Adipocyte (in vitro differentiated cells): ENCODE results near the gene THTPA.

Source experiments
- DNase-seq: peaks from one replicate; pipeline ENCODE4 v3.0.0-alpha.2; 2015; ENCODE audit warnings: low read depth
- H3K27me3 ChIP-seq: replicated peaks from 2 replicates; pipeline ENCODE4 v1.7.0; 2013; ENCODE audit warnings: mild to moderate bottlenecking, low read length, moderate library complexity; ENCODE audit not compliant: control insufficient read depth, insufficient read depth
- H3K36me3 ChIP-seq: 2 replicates; pipeline ENCODE4 v1.7.0; 2013; ENCODE audit warnings: low read length, mild to moderate bottlenecking, moderate library complexity; ENCODE audit not compliant: control insufficient read depth, insufficient read depth, severe bottlenecking
- H3K4me1 ChIP-seq: 2 replicates; pipeline ENCODE4 v1.7.0; 2013; ENCODE audit warnings: mild to moderate bottlenecking, low read length, moderate library complexity; ENCODE audit not compliant: control insufficient read depth, insufficient read depth
- H3K4me3 ChIP-seq: 2 replicates; pipeline ENCODE4 v1.7.0; 2013; ENCODE audit warnings: mild to moderate bottlenecking, low read length, moderate library complexity
- H3K9ac ChIP-seq: 2 replicates; pipeline ENCODE4 v1.7.0; 2013; ENCODE audit warnings: mild to moderate bottlenecking, low read length, moderate library complexity
- H3K9me3 ChIP-seq: 2 replicates; pipeline ENCODE4 v1.7.0; 2013; ENCODE audit warnings: mild to moderate bottlenecking, low read length, moderate library complexity; ENCODE audit not compliant: control insufficient read depth

Gene THTPA

DNA sequence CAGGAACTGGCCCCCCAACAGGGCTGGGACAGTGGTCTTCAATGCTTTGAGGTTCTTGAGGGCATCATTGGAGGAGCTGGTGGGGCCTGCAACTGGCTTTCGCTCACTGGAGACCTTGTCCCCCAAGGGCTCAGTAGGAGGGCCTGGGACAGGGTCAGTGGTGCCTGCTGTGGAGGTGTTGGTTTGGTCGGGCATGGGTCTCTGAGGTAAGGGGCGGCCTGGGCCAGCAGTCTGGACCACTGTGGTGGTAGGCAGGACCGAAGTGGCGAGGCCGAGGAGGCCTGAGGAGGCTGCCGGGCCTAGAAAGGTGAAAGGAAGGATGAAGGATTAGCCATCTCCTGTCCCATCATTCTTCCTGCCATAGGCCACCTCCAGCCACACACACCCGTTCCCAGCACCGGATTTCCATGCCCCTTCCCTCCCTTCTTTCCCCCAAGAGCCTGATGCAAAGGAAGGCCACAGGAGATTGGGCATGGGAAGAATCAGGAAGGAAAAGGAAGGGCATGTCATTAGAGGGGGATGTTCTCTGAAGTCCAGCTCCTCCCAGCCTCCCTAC, 33.4 kb upstream of the THTPA start:
- Histone ChIP-seq H3K36me3 (no peaks in the 10 kb centered on the region), H3K4me3 (no peak overlapping the region), H3K4me1 (peaks cover 13% of the 10 kb centered on the region), H3K9ac (no peak overlapping the region), H3K27me3 (no peaks in the 10 kb centered on the region), H3K9me3 (no peaks in the 10 kb centered on the region)
- no peak for DNase-seq

DNA sequence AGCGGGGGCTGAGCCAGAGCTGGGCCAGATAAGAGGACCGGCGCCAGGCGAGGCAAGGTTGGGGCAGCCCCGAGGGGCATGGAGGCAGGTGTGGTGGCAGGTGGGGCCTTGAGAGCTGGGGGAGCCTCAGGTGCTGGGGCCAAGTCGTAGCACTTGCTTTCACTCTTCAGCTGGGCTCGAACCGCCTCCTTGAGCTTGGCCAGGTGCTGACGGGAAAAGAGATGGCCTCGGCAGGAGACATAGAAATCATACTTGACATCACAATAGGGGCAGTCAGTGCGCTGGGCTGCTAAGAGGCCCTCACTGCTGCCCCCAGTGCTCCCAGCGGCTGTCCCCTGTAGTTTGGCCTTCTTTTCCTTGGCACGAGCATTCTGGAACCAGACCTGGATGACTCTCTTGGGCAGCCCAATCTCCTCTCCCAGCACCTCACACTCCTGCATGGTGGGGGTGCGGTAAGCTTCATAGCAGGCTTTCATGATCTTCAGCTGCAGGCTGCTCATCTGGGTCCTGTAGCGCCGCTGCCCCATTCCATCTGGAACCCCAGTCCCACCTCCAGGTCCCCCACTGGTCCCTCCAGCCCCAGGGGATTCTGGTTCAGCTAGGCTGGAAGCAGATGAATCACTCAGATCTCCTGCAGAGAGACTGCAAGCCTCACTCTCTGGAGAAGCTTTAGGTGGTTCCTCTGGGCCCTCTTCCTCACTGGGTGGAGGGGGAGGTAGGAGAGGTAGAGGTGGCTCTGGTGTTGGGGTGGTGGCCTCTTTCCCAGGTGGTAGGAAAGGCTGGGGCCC, 32.6 kb upstream of the THTPA start:
- Histone ChIP-seq H3K4me1 (peaks cover 6% of the 10 kb centered on the region), H3K36me3 (no peaks in the 10 kb centered on the region), H3K9ac (no peak overlapping the region), H3K27me3 (no peaks in the 10 kb centered on the region), H3K4me3 (no peak overlapping the region), H3K9me3 (no peaks in the 10 kb centered on the region)
- no peak for DNase-seq

DNA sequence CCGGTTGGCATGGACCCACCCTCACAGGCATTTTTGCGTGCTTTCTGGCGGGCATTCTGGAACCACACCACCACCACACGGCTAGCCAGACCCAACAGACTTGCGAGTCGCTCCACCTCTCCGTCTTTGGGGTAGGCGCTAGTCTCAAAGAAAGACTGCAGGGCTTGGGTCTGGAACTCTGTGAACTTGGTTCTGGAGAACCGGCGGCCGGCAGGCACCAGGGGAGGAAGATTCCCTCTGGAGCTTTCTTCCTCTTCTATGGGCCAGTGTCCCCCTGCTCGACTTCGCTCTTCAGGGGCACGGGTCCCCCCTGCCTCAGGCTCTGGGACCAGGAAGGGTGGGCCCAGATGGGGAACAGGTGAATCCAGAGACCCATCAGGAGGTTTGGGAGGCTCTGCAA, 31.1 kb upstream of the THTPA start:
- Histone ChIP-seq H3K4me3 (no peak overlapping the region), H3K4me1 (peaks cover 5% of the 10 kb centered on the region), H3K36me3 (no peaks in the 10 kb centered on the region), H3K9ac (no peak overlapping the region), H3K27me3 (no peaks in the 10 kb centered on the region), H3K9me3 (no peaks in the 10 kb centered on the region)
- DNase-seq: no peak

DNA sequence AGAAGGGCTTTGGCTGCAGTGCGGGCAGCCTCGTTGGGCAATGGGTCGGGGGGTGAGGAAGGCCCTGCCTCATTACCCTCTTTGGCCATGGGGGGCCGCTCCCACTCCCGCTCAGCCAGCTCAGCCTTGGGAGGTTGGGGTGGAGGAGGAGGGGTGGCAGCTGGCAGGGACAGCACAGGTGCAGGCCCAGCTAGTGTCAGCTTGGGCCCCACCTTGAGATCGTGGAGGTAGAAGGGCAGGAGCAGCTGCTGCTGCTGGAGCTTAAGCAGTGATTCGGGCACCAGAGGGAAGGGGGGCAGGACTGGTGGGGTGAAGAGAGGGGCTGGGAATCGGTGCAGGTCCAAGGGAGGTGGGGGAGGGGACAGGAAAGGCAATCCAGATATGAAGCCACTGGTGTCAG, 30.5 kb upstream of the THTPA start:
- Histone ChIP-seq H3K4me3 (no peak overlapping the region), H3K9me3 (no peaks in the 10 kb centered on the region), H3K9ac (no peak overlapping the region), H3K4me1 (peaks cover 5% of the 10 kb centered on the region), H3K27me3 (no peaks in the 10 kb centered on the region), H3K36me3 (no peaks in the 10 kb centered on the region)
- DNase-seq: no peak

DNA sequence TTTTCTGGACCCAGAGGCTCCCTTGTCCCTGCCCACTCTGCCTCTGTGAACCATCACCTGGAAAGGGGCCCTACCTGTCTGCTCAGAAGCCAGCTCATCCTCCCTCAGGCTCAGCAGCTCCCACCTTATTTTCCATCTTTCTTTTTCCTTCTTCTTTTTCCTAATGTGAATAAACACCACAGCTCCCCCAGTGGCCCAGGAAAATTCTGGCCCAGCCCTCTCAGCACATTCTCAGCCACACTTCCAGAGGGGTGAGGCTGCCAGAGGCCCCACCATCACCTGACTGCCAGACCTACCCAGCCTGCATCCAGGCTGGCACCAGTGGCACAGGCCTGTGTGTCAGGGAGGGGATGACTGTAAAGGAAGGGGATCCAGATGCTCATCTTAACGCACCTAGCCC, 27.5 kb upstream of the THTPA start:
- DNase-seq: no peak
- H3K4me3 ChIP-seq: no peak overlapping the region
- H3K9ac ChIP-seq: no peak overlapping the region
- no peaks in the 10 kb centered on the region for H3K36me3 ChIP-seq
- no peaks in the 10 kb centered on the region for H3K27me3 ChIP-seq
- H3K4me1 ChIP-seq: peaks cover 5% of the 10 kb centered on the region
- no peaks in the 10 kb centered on the region for H3K9me3 ChIP-seq

DNA sequence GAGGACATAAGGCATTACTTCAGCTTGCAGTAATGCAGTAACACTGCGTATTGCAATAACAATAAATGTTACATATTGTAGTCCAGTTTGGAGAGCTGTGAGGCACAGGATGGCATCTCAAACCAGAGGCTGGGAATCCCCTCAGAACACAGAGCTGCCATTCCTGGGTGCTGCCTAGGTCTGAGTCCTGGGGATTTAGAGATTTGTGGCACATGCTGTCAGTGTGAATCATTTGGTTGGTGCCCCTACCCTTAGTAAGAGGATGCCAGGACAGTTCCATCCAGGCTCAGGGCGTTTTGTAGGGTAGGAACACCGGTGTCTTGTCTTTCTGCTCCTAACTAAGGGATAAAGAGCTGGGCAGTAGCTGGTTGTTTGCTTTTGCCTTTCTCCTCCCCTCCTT, 27.1 kb upstream of the THTPA start:
- Histone ChIP-seq H3K36me3 (no peaks in the 10 kb centered on the region), H3K27me3 (no peaks in the 10 kb centered on the region)
- no peak for DNase-seq

DNA sequence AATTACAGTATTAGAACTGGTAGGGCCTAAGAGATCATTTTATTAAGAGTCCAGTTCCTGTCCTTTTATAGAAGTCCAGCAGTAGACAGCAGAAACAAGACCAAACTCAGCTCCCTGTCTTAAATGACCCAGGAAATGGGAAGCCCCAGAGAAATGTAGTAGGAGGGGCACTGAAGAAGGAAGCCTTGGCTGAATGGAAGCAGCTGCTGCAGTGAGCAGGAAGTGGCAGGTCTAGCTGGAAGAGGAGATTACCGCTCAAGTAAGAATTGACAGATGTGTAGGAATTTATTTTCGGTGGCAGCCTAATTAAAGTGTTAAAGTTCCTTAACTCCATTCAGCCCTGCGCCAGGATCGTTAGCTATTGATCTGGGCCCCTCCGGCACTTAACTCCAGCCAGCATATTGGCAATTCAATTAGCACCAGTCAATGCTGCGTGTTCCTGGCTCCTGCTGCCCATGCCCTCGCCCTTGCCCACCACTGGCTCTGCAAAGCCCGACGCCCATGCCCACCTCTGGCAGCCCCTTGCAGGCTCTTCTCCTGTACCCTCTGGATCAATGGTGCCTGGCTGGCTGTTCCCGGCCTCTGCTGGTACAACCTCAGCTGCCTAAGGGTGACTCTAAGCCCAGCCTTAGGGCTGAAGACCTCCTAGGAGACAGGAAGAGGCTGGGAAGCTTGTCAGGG, 25.6 kb upstream of the THTPA start:
- no peaks in the 10 kb centered on the region for H3K9me3 ChIP-seq
- H3K9ac ChIP-seq: no peak overlapping the region
- no peaks in the 10 kb centered on the region for H3K27me3 ChIP-seq
- H3K4me3 ChIP-seq: no peak overlapping the region
- no peaks in the 10 kb centered on the region for H3K36me3 ChIP-seq
- peaks cover 5% of the 10 kb centered on the region for H3K4me1 ChIP-seq
- DNase-seq: no peak

More for the DNA sequence above, 27.1 kb upstream of the THTPA start:
- H3K4me3 ChIP-seq: no peak overlapping the region
- no peak overlapping the region for H3K9ac ChIP-seq
- peaks cover 5% of the 10 kb centered on the region for H3K4me1 ChIP-seq
- H3K9me3 ChIP-seq: no peaks in the 10 kb centered on the region

DNA sequence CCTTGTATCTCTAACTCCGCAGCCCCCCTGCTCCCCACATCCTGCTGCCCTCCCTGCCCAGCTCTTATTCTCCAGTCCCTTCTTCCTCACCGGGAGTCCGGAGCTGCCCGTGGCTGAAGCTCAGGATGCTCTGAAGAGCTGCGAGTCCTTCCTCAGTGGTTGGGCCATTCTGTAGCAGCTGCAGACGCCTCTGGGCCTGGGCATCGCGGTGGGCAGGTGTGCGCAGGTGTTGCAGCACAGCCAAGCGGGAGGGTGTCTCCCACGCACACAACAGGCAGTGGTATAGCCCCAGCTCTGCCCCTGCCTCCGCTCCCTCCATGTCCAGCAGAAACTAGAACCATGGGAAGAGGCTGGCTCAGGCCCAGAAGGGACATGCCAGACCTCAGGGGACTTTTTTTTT, 24.7 kb upstream of the THTPA start:
- Histone ChIP-seq H3K9ac (no peak overlapping the region), H3K4me3 (no peak overlapping the region), H3K36me3 (no peaks in the 10 kb centered on the region)

DNA sequence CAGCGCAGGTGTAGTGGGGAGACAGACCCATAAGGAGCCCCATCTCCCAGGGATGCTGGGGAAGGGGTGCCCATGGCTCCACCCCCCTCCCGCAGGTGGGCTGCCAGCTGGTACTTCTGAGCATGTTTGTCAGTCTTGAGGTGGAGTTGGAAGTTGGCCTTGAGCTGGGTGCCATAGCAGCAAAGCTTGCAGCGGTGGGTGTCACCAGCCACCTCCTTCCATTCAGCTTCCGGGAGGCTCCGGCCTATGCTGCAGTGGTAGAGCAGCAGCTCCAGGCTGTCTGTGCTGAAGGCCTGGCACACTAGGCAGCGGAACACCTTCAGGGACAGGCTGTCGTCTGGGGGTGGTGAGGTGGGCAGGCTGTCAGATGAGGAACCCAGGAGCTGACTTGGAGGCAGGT, 23.4 kb upstream of the THTPA start:
- no peaks in the 10 kb centered on the region for H3K27me3 ChIP-seq
- no peaks in the 10 kb centered on the region for H3K9me3 ChIP-seq
- DNase-seq: no peak
- H3K36me3 ChIP-seq: no peaks in the 10 kb centered on the region
- peaks cover 5% of the 10 kb centered on the region for H3K4me1 ChIP-seq
- no peak overlapping the region for H3K4me3 ChIP-seq
- H3K9ac ChIP-seq: no peak overlapping the region

More for the DNA sequence above, 24.7 kb upstream of the THTPA start:
- Histone ChIP-seq H3K9me3 (no peaks in the 10 kb centered on the region), H3K27me3 (no peaks in the 10 kb centered on the region), H3K4me1 (peaks cover 5% of the 10 kb centered on the region)
- no peak for DNase-seq

DNA sequence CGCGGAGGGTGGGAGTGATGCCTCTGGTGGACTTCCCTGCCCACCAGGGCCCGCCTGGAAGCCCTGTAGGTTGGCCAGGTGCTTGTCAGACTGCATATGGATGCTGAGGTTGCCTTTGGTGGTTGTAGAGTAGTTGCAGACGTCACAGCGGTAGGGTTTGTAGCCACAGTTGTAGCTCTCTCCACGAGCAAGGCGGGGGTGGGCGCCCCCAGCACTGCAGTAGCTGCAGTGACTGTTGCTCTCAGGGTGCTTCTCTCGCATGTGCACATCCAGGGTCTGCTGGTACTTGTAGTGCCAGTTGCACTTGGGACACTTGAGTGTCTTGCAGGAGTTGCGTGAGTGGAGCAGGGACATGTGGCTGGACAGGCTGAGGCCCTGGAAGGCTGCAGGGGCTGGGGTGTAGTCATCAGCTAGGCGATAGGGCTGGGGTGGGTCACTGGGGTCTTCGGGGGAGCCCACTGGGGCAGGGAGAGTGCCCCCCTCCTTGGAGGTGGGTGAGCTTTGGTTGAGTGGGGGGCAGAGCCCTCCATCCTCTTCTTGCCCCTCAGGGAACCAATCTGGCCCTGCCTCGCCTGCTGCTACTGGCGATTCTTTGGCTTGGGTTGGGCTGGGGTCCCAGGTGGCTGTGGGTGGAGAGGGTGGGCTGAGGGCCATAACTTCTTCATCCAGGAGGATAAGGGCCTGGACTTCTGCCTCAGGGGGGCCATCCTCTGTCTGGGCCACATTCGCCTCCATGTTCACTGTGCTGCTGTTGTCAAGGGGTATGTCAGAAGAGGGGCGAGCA, 22.2 kb upstream of the THTPA start:
- Histone ChIP-seq H3K9me3 (no peaks in the 10 kb centered on the region), H3K4me1 (peaks cover 5% of the 10 kb centered on the region), H3K9ac (no peak overlapping the region), H3K4me3 (no peak overlapping the region), H3K36me3 (no peaks in the 10 kb centered on the region), H3K27me3 (no peaks in the 10 kb centered on the region)
- no peak for DNase-seq

DNA sequence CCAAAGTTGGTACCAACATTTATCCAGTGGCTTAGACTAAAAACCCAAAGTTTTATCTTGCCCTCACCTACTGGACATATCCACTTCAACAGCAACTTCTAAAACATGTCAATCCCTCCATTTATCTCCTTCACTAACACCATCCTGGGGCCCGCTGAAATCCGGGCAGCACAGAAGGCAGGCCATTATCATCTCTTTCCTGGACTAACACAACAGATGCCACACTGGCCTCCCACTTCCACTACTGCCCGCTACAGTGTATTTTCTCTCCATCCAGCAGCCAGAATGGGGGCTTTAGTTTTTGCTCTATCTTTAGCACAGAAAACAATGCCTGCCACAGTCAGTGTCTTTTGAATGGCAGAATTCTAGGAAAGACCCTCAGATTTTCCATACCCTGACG, 20.1 kb upstream of the THTPA start:
- H3K27me3 ChIP-seq: no peaks in the 10 kb centered on the region
- no peaks in the 10 kb centered on the region for H3K36me3 ChIP-seq
- H3K4me3 ChIP-seq: no peak overlapping the region
- H3K4me1 ChIP-seq: no peaks in the 10 kb centered on the region
- H3K9me3 ChIP-seq: no peaks in the 10 kb centered on the region
- DNase-seq: no peak
- H3K9ac ChIP-seq: no peak overlapping the region
